Natural killer cell (primary cell): ENCODE data around the gene PCBP3. TPM values are rescaled to one million over a fixed set of nuclear protein-coding genes. Genes with fewer than 3 reads are reported as not detected.

Experiments used
- ATAC-seq, 3 donors: fragments of 150-1000 bp in 2 of 3; fragments of 200-7000 bp in 1 of 3; cut with Tn5 transposase; 1 replicate in 1 of 3; 2 replicates in 2 of 3; pipeline ENCODE4 v1.10.0; 2021; ENCODE audit warnings: mild to moderate bottlenecking in 2 of 3, moderate library complexity in 2 of 3
- DNase-seq, 2 donors: peaks; one replicate each; pipeline versions ENCODE4 v3.0.0 to v3.0.0-alpha.2; 2013 to 2021; ENCODE audit warnings: mixed read lengths in 1 of 2
- H3K27ac ChIP-seq: one replicate; pipeline ENCODE4 v1.5.1; 2013; ENCODE audit warnings: mild to moderate bottlenecking, low read length
- H3K27me3 ChIP-seq: one replicate; pipeline ENCODE4 v1.6.1; 2013; ENCODE audit warnings: low read length; ENCODE audit not compliant: control insufficient read depth, insufficient read depth
- H3K36me3 ChIP-seq: one replicate; pipeline ENCODE4 v1.6.1; 2013; ENCODE audit warnings: low read length; ENCODE audit not compliant: control insufficient read depth, insufficient read depth
- H3K4me1 ChIP-seq: one replicate; pipeline ENCODE4 v1.6.1; 2013; ENCODE audit warnings: low read length; ENCODE audit not compliant: control insufficient read depth, insufficient read depth
- H3K4me3 ChIP-seq: one replicate; pipeline ENCODE4 v1.5.1; 2013; ENCODE audit warnings: low read length
- H3K9me3 ChIP-seq: one replicate; pipeline ENCODE4 v1.6.1; 2013; ENCODE audit warnings: low read length; ENCODE audit not compliant: control insufficient read depth, insufficient read depth
- H3K27ac Mint-ChIP-seq, 2 donors: one replicate each; pipeline ENCODE4 v1.8.0; 2022; ENCODE audit warnings: mild to moderate bottlenecking in 2 of 2, mixed read lengths in 2 of 2, moderate library complexity in 1 of 2
- H3K27me3 Mint-ChIP-seq, 2 donors: one replicate each; pipeline ENCODE4 v1.8.0; 2022; ENCODE audit warnings: low read depth in 2 of 2, mixed read lengths in 2 of 2
- H3K36me3 Mint-ChIP-seq: one replicate; pipeline ENCODE4 v1.8.0; 2022; ENCODE audit warnings: mixed read lengths
- H3K4me1 Mint-ChIP-seq, 2 donors: one replicate each; pipeline ENCODE4 v1.8.0; 2022; ENCODE audit warnings: mixed read lengths in 2 of 2
- H3K4me3 Mint-ChIP-seq: one replicate; pipeline ENCODE4 v1.8.0; 2022; ENCODE audit warnings: mild to moderate bottlenecking, moderate library complexity, mixed read lengths
- H3K9me3 Mint-ChIP-seq, 2 donors: one replicate each; pipeline ENCODE4 v1.8.0; 2022; ENCODE audit warnings: mixed read lengths in 2 of 2
- WGBS: methylation state at CpG from one replicate; pipeline ENCODE4 v1.1.7; 2013; ENCODE audit warnings: missing lambda C conversion rate; ENCODE audit not compliant: insufficient coverage; 5-methylcytosine and 5-hydroxymethylcytosine counted together
- intact Hi-C: fragments of 100-400 bp; cut with micrococcal nuclease; formaldehyde crosslinking; loops from one replicate; pipeline ENCODE4 v1.14.2; 2022
- total RNA-seq, 4 donors: library from RNA; stranded (reverse); fragments of 120-200 nt in 1 of 4; gene quantifications; one replicate each; pipeline versions ENCODE4 v1.2.3 to v1.2.4, GENCODE V29; 2013 to 2022
- TF ChIP-seq, protein P1 (sequence below): fragments of 200-600 bp; IDR thresholded peaks from one replicate; pipeline ENCODE4 v1.8.0; 2022; ENCODE audit warnings: antibody characterized with exemption

The PCBP3 gene
- total RNA-seq, 3 donors from 2014 or later (not counting 1 experiment from before 2014, with no cell fraction given), result 0.50 to 3.0 (median 0.52) TPM

DNA sequence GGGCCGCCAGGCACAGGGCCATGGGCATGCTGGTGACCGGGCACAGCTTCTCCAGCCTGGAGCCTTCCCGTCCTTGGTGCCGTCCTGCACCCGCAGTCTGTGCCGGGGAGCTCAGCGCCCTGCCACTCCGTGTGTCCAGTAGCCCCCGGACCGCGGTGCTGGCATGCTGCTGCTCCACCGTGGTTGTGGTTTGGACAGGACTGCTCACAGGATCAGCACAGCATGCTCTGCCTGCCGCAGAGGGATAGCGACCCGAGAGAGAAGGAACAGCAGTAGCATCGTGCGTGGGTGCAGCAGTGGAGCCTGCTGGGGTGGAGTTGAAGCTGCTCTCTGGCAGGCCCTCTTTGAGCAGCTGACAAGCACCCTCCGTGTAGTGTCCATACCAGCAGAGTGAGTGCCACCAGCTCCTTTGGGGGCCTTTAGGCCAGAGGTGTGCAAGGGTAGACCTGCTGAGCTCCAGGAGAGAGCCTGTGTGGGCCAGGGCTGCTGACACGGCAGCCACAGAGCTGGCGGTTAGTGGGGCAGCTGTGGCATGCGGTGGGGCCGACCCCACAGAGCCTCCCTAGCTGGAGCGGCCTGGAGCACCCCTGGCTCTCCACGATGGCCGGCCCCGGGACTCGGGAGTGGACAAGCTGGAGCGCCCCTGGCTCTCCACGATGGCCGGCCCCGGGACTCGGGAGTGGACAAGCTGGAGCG, 6.4 kb upstream of the PCBP3 start:
- intact Hi-C loops, result no loop called here
- ATAC-seq (no peak), DNase-seq (peak in 1 of 2 donors; percentile 15)
- H3K27me3 Mint-ChIP-seq, result peaks cover 0 to 11% of the 10 kb centered on the region in 2 donors
- H3K27ac Mint-ChIP-seq, result no peak overlapping the region
- H3K4me3 ChIP-seq, result no peak overlapping the region
- no peaks in the 10 kb centered on the region for H3K36me3 Mint-ChIP-seq
- H3K27me3 ChIP-seq, result no peaks in the 10 kb centered on the region
- H3K9me3 ChIP-seq, result no peaks in the 10 kb centered on the region
- TF ChIP-seq, protein P1, sequence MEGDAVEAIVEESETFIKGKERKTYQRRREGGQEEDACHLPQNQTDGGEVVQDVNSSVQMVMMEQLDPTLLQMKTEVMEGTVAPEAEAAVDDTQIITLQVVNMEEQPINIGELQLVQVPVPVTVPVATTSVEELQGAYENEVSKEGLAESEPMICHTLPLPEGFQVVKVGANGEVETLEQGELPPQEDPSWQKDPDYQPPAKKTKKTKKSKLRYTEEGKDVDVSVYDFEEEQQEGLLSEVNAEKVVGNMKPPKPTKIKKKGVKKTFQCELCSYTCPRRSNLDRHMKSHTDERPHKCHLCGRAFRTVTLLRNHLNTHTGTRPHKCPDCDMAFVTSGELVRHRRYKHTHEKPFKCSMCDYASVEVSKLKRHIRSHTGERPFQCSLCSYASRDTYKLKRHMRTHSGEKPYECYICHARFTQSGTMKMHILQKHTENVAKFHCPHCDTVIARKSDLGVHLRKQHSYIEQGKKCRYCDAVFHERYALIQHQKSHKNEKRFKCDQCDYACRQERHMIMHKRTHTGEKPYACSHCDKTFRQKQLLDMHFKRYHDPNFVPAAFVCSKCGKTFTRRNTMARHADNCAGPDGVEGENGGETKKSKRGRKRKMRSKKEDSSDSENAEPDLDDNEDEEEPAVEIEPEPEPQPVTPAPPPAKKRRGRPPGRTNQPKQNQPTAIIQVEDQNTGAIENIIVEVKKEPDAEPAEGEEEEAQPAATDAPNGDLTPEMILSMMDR, result no peak
- H3K4me1 ChIP-seq, result peaks cover 8% of the 10 kb centered on the region
- 79% methylated on average over 24 of the region's 33 CpGs for WGBS
- no peaks in the 10 kb centered on the region for H3K4me1 Mint-ChIP-seq
- no peak overlapping the region for H3K4me3 Mint-ChIP-seq
- no peaks in the 10 kb centered on the region for H3K9me3 Mint-ChIP-seq
- no peaks in the 10 kb centered on the region for H3K36me3 ChIP-seq
- no peak overlapping the region for H3K27ac ChIP-seq

DNA sequence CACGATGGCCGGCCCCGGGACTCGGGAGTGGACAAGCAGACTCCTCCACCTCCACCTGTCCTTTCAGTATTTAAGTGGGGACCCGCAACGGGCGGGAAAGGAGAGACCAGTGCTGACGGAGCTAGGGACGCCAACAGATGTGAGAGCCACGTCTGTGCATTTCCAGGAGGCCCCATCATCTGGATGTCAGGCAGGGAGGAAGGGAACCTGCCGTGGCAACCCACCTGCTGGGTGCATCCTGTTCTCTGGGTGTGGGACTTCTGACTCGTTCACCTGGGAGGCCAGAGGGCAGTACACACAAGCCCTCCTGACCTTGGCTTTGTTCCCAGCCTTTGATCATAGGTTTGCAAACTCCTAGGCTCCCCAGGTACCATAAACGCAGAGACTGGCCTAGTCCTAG, 5.6 kb upstream of the PCBP3 start:
- peaks cover 0 to 11% of the 10 kb centered on the region in 2 donors for H3K27me3 Mint-ChIP-seq
- ATAC-seq (no peak), DNase-seq (peak in 1 of 2 donors; percentile 1)
- Histone ChIP-seq H3K9me3 (no peaks in the 10 kb centered on the region), H3K27ac (no peak overlapping the region), H3K27me3 (no peaks in the 10 kb centered on the region), H3K4me1 (peaks cover 8% of the 10 kb centered on the region), H3K4me3 (no peak overlapping the region), H3K36me3 (no peaks in the 10 kb centered on the region)
- no peak overlapping the region for H3K4me3 Mint-ChIP-seq
- 81% methylated on average over 13 of the region's 13 CpGs for WGBS
- H3K4me1 Mint-ChIP-seq, result no peaks in the 10 kb centered on the region
- intact Hi-C loops, result no loop called here
- no peak overlapping the region for H3K27ac Mint-ChIP-seq
- no peaks in the 10 kb centered on the region for H3K36me3 Mint-ChIP-seq
- H3K9me3 Mint-ChIP-seq, result no peaks in the 10 kb centered on the region
- TF ChIP-seq, protein P1, result no peak

DNA sequence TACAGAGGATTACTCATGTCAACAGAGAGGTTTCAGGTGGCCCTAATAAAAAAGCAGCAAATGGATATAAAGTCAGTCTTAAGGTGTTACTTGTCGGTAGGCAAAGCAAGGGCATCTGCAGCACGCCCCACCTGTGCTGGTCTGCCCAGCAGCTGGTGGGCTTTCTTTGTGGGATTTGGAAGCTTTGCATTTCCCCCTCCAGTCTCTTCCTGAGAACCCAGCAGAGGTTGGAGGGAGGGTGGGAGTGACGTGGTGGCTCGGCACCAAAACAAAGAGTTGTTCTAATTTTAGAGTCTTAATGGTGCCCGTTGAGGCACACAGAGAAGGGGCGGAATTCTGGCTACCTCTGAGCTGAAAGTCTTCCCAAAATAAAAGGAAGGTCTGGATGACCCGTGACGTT, 4.8 kb upstream of the PCBP3 start:
- Mint-ChIP-seq H3K4me3 (no peak overlapping the region), H3K27ac (no peak overlapping the region), H3K27me3 (peaks cover 0 to 11% of the 10 kb centered on the region in 2 donors), H3K36me3 (no peaks in the 10 kb centered on the region), H3K9me3 (no peaks in the 10 kb centered on the region), H3K4me1 (no peaks in the 10 kb centered on the region)
- Histone ChIP-seq H3K4me3 (no peak overlapping the region), H3K36me3 (no peaks in the 10 kb centered on the region), H3K4me1 (peaks cover 8% of the 10 kb centered on the region), H3K9me3 (no peaks in the 10 kb centered on the region), H3K27ac (no peak overlapping the region), H3K27me3 (no peaks in the 10 kb centered on the region)
- 36% methylated on average over 6 of the region's 8 CpGs for WGBS
- ATAC-seq (no peak), DNase-seq (no peak)
- intact Hi-C loops, result no loop called here
- TF ChIP-seq, protein P1, result no peak
